Muscle layer of duodenum (tissue), 2 donors: ENCODE results near the gene METTL23.

Experiments used
- H3K27ac ChIP-seq: one replicate; pipeline ENCODE4 v1.7.0; 2013; ENCODE audit warnings: mild to moderate bottlenecking, low read length
- H3K27me3 ChIP-seq: one replicate; pipeline ENCODE4 v1.7.0; 2013; ENCODE audit warnings: low read depth, mild to moderate bottlenecking, control low read depth, low read length
- H3K36me3 ChIP-seq, 2 donors: one replicate each; pipeline ENCODE4 v1.7.0; 2013; ENCODE audit warnings: low read length in 2 of 2, control low read depth in 1 of 2, mild to moderate bottlenecking in 1 of 2; ENCODE audit not compliant: insufficient read depth in 2 of 2, control insufficient read depth in 1 of 2
- H3K4me1 ChIP-seq, 2 donors: one replicate each; pipeline ENCODE4 v1.7.0; 2013; ENCODE audit warnings: low read length in 2 of 2, mild to moderate bottlenecking in 2 of 2, control low read depth in 1 of 2, moderate library complexity in 1 of 2; ENCODE audit not compliant: insufficient read depth in 2 of 2, control insufficient read depth in 1 of 2
- H3K4me3 ChIP-seq, 2 donors: one replicate each; pipeline ENCODE4 v1.7.0; 2013; ENCODE audit warnings: low read length in 2 of 2, low read depth in 1 of 2, mild to moderate bottlenecking in 1 of 2
- H3K9me3 ChIP-seq, 2 donors: one replicate each; pipeline ENCODE4 v1.7.0; 2013; ENCODE audit warnings: low read length in 2 of 2, control low read depth in 1 of 2, mild to moderate bottlenecking in 1 of 2; ENCODE audit not compliant: control insufficient read depth in 1 of 2
- donor health status: healthy.

METTL23 gene

GRCh38 chr17:76685846-76686245 lies 40.8 kb upstream of the METTL23 start:
- peaks cover 12 to 67% of the 10 kb centered on the region in 2 donors for H3K4me1 ChIP-seq
- H3K27me3 ChIP-seq: no peaks in the 10 kb centered on the region
- H3K36me3 ChIP-seq: peaks cover 0 to 24% of the 10 kb centered on the region in 2 donors
- no peaks in the 10 kb centered on the region for H3K9me3 ChIP-seq
- H3K27ac ChIP-seq: no peak overlapping the region
- H3K4me3 ChIP-seq: no peak overlapping the region

- Histone ChIP-seq H3K9me3 (no peaks in the 10 kb centered on the region), H3K27me3 (no peaks in the 10 kb centered on the region), H3K27ac (peak overlapping the region; percentile 79), H3K4me3 (peak overlapping the region in 1 of 2 donors; percentile 11), H3K4me1 (peaks cover 12 to 66% of the 10 kb centered on the region in 2 donors), H3K36me3 (peaks cover 0 to 24% of the 10 kb centered on the region in 2 donors)
Measured at GRCh38 chr17:76686538-76687297, 39.9 kb upstream of the METTL23 start.

- peak overlapping the region in 1 of 2 donors; percentile 3 for H3K4me3 ChIP-seq
- H3K4me1 ChIP-seq: peaks cover 12 to 60% of the 10 kb centered on the region in 2 donors
- H3K27me3 ChIP-seq: no peaks in the 10 kb centered on the region
- no peaks in the 10 kb centered on the region for H3K9me3 ChIP-seq
- H3K27ac ChIP-seq: peak overlapping the region; percentile 79
- H3K36me3 ChIP-seq: peaks cover 0 to 24% of the 10 kb centered on the region in 2 donors
Measured at GRCh38 chr17:76687298-76688164, 39.1 kb upstream of the METTL23 start.

GRCh38 chr17:76688165-76688622 lies 38.4 kb upstream of the METTL23 start:
- Histone ChIP-seq H3K36me3 (peaks cover 0 to 21% of the 10 kb centered on the region in 2 donors), H3K27ac (peak overlapping the region; percentile 79), H3K4me3 (peak overlapping the region in 1 of 2 donors; percentile 3), H3K27me3 (no peaks in the 10 kb centered on the region), H3K9me3 (no peaks in the 10 kb centered on the region), H3K4me1 (peaks cover 12 to 53% of the 10 kb centered on the region in 2 donors)

GRCh38 chr17:76689859-76690258 lies 36.8 kb upstream of the METTL23 start:
- Histone ChIP-seq H3K27me3 (no peaks in the 10 kb centered on the region), H3K4me3 (no peak overlapping the region), H3K9me3 (no peaks in the 10 kb centered on the region), H3K4me1 (peaks cover 12 to 48% of the 10 kb centered on the region in 2 donors), H3K36me3 (peaks cover 0 to 10% of the 10 kb centered on the region in 2 donors), H3K27ac (no peak overlapping the region)

GRCh38 chr17:76690596-76691280 lies 35.9 kb upstream of the METTL23 start:
- Histone ChIP-seq H3K4me3 (no peak overlapping the region), H3K27ac (no peak overlapping the region), H3K4me1 (peaks cover 12 to 48% of the 10 kb centered on the region in 2 donors), H3K27me3 (no peaks in the 10 kb centered on the region), H3K9me3 (no peaks in the 10 kb centered on the region), H3K36me3 (peaks cover 0 to 2% of the 10 kb centered on the region in 2 donors)

GRCh38 chr17:76691379-76692191 lies 35.1 kb upstream of the METTL23 start:
- H3K27me3 ChIP-seq: no peaks in the 10 kb centered on the region
- no peak overlapping the region for H3K4me3 ChIP-seq
- peaks cover 12 to 45% of the 10 kb centered on the region in 2 donors for H3K4me1 ChIP-seq
- H3K27ac ChIP-seq: no peak overlapping the region
- H3K9me3 ChIP-seq: no peaks in the 10 kb centered on the region
- H3K36me3 ChIP-seq: no peaks in the 10 kb centered on the region

GRCh38 chr17:76695059-76695831 lies 31.4 kb upstream of the METTL23 start:
- H3K27me3 ChIP-seq: no peaks in the 10 kb centered on the region
- no peak overlapping the region for H3K4me3 ChIP-seq
- peaks cover 0 to 49% of the 10 kb centered on the region in 2 donors for H3K4me1 ChIP-seq
- H3K9me3 ChIP-seq: no peaks in the 10 kb centered on the region
- H3K36me3 ChIP-seq: no peaks in the 10 kb centered on the region
- H3K27ac ChIP-seq: no peak overlapping the region

- H3K27me3 ChIP-seq: no peaks in the 10 kb centered on the region
- peaks cover 0 to 56% of the 10 kb centered on the region in 2 donors for H3K4me1 ChIP-seq
- H3K36me3 ChIP-seq: no peaks in the 10 kb centered on the region
- peak overlapping the region; percentile 69 for H3K27ac ChIP-seq
- no peak overlapping the region for H3K4me3 ChIP-seq
- no peaks in the 10 kb centered on the region for H3K9me3 ChIP-seq
Measured at GRCh38 chr17:76696763-76697701, 29.6 kb upstream of the METTL23 start.
